HG03066 (cell line): ENCODE results near the gene PLEKHD1.

ENCODE experiments used
- ATAC-seq: cut with Tn5 transposase; IDR thresholded peaks from one replicate; pipeline ENCODE4 v1.9.1; 2021; ENCODE audit warnings: low read depth; ENCODE audit not compliant: unreplicated experiment

Gene PLEKHD1

GRCh38 chr14:69505338-69506240 lies 21.1 kb downstream of the PLEKHD1 start:
- no peak for ATAC-seq

GRCh38 chr14:69506241-69506595 lies 21.7 kb downstream of the PLEKHD1 start:
- ATAC-seq = no peak

DNA sequence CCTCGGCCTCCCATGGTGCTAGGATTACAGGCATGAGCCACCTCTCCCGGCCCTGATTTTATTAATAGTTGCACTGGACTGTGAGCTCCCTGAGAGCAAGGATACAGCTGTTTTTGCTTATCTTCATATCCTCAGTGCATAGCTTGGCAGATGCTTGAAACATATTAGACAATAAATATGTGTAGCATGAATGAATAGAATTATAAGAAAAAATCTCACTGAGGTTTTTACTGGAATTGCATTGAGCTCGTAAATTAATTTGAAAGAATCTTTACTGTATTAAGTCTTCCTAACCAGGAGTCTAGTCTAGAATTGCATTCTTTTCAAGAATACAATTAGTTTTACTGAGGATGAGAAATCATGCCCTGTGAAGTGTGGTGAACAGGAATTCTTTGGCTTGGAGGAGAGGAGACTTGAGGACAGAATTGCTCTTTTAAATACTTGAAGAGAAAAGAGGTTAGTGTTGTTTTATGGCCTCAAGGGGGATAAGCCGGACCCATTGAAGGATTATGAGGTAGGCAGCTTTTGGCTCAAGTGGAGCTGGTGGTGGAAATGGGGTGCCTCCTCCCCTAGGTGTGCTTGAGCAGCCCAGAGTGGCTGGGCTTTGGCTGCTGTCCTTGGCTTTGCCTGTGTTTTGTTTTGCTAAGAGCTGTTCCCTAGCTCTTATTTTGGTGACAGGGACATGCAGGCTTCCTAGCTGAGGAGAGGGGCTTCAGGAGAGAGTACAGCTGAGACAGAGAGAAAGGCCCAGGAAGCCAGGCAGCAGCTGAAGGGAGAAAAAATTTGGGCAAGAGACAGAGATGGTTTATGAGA lies 34.0 kb downstream of the PLEKHD1 start:
- no peak for ATAC-seq

DNA sequence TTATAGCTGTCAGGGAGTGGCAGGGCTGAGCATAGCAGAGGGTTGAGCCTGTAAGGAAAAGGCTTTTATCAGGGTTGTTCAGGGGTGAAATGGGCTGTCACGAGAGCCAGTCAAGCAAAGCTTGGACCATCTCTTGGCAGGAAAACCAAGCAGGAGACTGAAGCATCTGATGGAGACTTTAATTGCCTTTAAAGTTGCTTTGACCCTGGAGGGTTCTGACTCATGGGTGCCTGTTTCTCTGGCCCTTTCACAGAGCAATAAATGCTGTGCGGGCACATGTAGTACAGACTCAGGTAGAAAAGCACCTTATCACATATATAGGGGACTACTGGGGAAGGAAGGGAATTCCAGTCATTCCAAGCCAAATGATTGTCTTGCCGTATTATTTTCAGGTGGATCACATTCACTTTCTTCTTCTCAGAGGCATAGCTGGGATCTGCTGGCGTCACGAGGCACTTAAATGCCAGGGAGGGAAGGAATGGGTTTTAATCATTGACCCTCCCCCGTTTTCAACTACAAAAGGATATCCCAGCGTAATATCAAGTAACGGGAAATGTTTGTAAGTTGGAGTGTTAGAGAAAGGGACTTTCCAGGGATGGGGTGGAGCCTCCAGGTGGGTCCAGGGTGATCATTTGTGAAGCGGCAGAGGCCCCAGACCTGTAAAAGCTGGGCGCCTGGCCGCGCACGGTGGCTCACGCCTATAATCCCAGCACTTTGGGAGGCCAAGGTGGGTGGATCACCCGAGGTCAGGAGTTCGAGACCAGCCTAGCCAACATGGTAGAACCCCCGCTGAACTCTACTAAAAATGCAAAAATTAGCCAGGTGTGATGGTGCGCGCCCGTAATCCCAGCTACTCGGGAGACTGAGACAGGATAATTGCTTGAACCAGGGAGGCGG lies 34.9 kb downstream of the PLEKHD1 start:
- no peak for ATAC-seq

DNA sequence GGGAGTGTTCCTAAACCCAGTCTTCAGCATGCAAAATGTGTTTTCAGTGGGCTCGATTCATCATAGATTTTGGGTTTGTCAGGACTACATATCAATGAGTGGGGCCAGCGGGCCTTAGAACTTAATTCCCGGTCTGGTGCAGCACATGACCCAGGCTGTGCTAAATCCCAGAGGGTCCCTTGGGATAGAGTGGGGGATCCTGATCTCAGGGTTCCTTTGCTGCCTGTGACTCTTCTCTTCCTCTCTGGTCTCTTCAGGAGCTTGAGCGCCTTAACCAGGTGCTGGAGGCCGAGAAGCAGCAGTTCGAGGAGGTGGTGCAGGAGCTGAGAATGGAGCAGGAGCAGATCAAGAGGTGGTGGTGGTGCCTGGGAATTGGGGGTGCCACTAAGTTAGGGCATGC lies 37.5 kb downstream of the PLEKHD1 start:
- no peak for ATAC-seq

- ATAC-seq = no peak
Measured at GRCh38 chr14:69525896-69526295, 41.4 kb downstream of the PLEKHD1 start.

- no peak for ATAC-seq
Measured at GRCh38 chr14:69527635-69528034, 43.1 kb downstream of the PLEKHD1 start.

DNA sequence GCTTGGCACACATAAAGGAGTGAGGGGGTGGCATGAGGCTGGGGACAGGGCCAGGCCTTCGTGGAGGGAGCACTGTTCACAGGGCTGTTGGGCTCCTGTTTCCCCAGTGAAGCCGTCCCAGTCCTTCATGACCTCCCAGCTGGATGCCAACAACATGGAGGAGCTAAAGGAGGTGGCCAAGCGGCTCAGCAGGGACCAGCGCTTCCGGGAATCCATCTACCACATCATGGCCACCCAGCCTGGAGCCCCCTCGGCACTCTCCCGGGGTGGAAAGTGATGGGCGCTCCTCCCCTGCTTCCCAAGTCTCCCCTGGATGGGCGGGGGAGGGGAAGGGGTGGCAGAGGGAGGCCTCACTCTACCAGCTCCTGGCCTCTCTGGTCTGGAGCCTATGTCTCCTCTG lies 43.6 kb downstream of the PLEKHD1 start:
- no peak for ATAC-seq

GRCh38 chr14:69528930-69529329 lies 44.4 kb downstream of the PLEKHD1 start:
- ATAC-seq = no peak

GRCh38 chr14:69529563-69529962 lies 45.0 kb downstream of the PLEKHD1 start:
- no peak for ATAC-seq

DNA sequence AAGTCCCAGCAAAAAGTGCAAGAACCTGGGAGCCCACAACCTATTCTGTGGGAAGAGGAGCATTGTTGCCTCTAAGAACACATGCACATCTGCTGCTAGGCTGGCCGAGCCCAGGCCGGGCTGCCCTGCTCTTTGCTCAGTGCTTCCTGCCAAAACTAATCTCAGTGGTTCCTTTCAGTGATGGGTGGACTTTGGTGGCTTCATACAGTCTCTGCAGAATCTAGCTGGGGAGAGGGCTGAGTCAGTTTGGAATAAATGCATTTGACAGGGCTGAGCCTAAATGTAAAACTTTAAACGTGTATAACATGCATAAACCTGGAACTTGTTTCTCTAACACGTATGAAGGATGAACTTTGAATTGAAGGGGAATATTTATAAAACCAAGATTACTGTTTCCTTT lies 45.6 kb downstream of the PLEKHD1 start:
- no peak for ATAC-seq

DNA sequence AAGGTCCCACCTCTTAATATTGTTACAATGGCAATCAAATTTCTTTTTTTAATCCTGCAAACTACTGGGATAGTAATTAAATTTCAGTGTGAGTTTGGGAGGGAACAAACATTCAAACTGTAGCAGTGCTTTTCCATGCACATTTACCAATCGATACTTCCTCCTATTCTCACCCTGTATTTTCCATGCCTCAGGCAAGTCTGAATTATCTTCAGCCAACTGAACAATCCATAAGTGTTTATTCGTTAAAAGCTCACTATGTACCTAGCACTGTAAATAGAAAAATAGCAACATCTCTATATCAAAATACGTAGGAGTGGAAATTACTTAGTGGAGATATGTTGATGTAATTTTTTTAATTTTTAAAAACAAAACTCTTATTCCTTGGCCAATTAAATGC lies 46.6 kb downstream of the PLEKHD1 start:
- ATAC-seq = no peak

DNA sequence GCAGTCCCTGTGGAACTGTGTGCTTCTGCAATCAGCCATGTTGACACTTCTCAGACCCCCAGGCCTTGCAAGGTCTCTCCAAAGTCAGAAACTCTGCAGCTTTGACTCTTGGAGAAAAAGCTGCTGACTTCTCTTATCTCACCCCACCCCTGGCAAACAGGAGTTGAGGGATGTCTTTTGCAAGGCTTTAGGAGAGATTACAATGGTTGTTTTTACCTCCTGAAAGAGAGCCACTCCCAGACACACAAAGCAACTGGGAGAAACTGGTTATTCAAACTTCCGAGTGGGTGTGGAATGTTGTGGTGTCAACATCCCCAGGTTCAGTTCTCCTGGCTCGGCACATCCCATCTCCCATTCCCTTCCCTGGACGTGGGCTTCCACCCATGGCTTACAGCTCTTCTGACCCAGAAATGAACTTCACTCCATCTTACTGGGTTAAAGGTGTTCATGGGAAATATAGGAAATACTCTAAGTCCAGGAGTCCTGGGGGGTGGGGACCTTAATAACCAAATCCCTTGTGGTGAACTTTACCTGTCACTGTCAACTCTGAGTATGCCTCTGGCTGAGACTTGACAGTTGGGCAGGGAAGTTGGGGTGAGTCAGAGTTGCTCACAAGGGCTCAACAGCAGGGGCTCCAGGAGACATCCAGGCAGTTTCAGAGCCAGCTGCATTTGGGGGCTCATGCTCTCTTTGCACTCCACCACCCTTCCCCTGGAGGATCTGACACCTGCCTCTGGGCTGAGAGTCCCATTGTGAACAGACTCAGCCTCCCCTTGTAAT lies 48.2 kb downstream of the PLEKHD1 start:
- no peak for ATAC-seq

- no peak for ATAC-seq
Measured at GRCh38 chr14:69535230-69535848, 50.8 kb downstream of the PLEKHD1 start.

DNA sequence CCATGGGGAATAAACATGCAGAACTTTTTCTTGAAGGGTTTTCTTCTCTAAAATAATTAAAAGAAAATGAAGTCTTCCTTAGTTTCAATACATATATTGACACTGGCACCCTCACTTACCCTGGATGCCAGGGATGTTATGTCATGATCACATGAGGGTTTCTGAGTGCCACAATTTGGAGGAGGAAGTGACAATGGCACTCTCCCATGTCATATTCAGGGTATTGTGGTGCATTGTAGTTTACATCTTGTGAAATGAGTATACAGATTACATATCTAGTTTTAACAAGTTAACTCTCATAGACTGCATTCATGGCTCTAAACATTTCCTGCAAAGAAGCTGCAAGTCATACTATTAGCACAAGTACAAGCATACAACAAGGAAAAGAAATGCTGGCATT lies 52.4 kb downstream of the PLEKHD1 start:
- ATAC-seq = no peak

GRCh38 chr14:69537900-69538299 lies 53.4 kb downstream of the PLEKHD1 start:
- no peak for ATAC-seq

DNA sequence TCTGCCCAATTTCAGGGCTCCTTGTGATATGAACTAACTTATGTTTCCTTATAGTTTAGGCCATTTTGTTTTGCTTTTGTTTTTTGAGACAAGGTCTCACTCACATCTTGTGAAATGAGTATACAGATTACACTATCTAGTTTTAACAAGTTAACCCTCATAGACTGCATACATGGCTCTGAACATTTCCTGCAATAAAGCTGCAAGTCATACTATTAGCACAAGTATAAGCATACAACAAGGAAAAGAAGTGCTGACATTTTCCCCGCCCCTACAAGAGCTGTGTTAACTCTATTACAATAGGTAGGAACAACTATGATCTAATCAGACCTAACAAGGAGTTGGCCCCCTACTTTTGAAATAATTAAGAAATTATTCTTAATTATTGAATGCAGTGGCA lies 54.2 kb downstream of the PLEKHD1 start:
- no peak for ATAC-seq

DNA sequence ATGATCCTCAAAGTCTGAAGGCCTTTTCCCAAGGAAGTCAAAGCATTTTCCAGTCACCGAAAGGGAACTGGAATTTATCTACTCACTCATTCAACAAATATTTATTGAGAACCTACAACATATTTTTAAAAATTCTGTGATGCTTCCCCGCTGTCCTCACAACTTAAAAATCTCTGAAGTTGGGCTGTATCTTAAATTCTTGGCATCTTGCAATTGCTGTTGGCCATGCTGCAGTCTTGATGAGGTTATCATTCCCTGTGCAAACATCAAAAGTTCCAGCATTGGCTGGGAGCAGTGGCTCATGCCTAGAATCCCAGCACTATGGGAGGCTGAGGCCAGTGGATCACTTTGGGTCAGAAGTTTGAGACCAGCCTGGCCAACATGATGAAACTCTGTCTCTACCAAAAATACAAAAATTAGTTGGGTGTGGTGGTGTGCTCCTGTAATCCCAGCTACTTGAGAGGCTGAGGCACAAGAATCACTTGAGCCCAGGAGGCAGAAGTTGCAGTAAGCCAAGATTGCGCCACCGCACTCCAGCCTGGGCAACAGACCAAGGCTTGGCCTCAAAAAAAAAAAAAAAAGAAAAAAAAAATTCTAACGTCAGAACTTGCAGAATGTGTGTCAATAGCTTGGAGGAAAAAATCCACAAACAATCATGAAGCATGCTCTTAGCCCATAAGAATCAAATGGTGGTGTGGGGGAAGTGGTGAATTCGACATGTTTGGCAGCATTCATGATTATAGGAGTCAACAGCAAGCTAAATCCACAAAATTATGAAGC lies 55.3 kb downstream of the PLEKHD1 start:
- no peak for ATAC-seq
